HEK293 (cell line): Measurements from ENCODE around the gene LY6G6D.
A peak's percentile ranks its signal among the peaks of the same experiment; 100 is the strongest.

Experiments
- CTCF ChIA-PET: fragments of 350-600 bp; formaldehyde crosslinking; extraction: SDS; loops from one replicate; lab custom pipeline; 2021; ENCODE audit warnings: antibody characterized with exemption; lab: Yijun Ruan, JAX
- POLR2A ChIA-PET: fragments of 300-600 bp; formaldehyde crosslinking; extraction: SDS; loops from one replicate; lab custom pipeline; 2020; ENCODE audit warnings: antibody characterized with exemption, inconsistent platforms; lab: Yijun Ruan, JAX
- H3K27ac ChIP-seq: fragments of 200-500 bp; sonication (Bioruptor generic); 2 replicates; pipeline ENCODE4 v1.5.1; 2014; ENCODE audit warnings: low read depth, low read length, control low read depth, inconsistent platforms; ENCODE audit errors: extremely low read depth
- H3K36me3 ChIP-seq, 2 experiments: fragments of 200-500 bp in 1 of 2; sonication (Bioruptor generic) in 1 of 2; 1 replicate in 1 of 2; 2 replicates in 1 of 2; pipeline ENCODE4 v1.5.1; 2014 to 2017; ENCODE audit warnings: inconsistent platforms in 2 of 2, low read length in 2 of 2; ENCODE audit not compliant: control insufficient read depth in 2 of 2, insufficient read depth in 1 of 2
- H3K4me1 ChIP-seq: fragments of 200-500 bp; sonication (Bioruptor generic); 2 replicates; pipeline ENCODE4 v1.5.1; 2014; ENCODE audit warnings: mild to moderate bottlenecking, low read length, inconsistent platforms; ENCODE audit not compliant: control insufficient read depth, insufficient read depth
- H3K4me3 ChIP-seq: 2 replicates; pipeline ENCODE4 v1.5.1; 2011; ENCODE audit warnings: low read depth, mild to moderate bottlenecking, control low read depth, low read length, moderate library complexity
- H3K9me3 ChIP-seq: fragments of 200-500 bp; sonication (Bioruptor generic); 2 replicates; pipeline ENCODE4 v1.5.1; 2014; ENCODE audit warnings: low read depth, low read length, inconsistent platforms; ENCODE audit not compliant: control insufficient read depth, insufficient read depth
- KLF16 ChIP-seq: fragments of 450-650 bp; formaldehyde crosslinking; IDR thresholded peaks from 2 replicates; pipeline ENCODE4 v1.5.1; 2017; ENCODE audit warnings: missing biosample characterization, missing genetic modification characterization
- KLF9 ChIP-seq: fragments of 450-650 bp; formaldehyde crosslinking; IDR thresholded peaks from 2 replicates; pipeline ENCODE4 v1.5.1; 2016; ENCODE audit warnings: missing biosample characterization, missing genetic modification characterization, low read depth
- PRDM10 ChIP-seq: fragments of 450-650 bp; formaldehyde crosslinking; IDR thresholded peaks from 2 replicates; pipeline ENCODE4 v1.5.1; 2016; ENCODE audit warnings: missing biosample characterization, missing genetic modification characterization
- PRDM4 ChIP-seq: fragments of 450-650 bp; formaldehyde crosslinking; IDR thresholded peaks from 2 replicates; pipeline ENCODE4 v1.5.1; 2017; ENCODE audit warnings: missing biosample characterization, missing genetic modification characterization
- SCRT1 ChIP-seq: fragments of 450-650 bp; formaldehyde crosslinking; IDR thresholded peaks from 2 replicates; pipeline ENCODE4 v1.5.1; 2016; ENCODE audit warnings: missing biosample characterization, missing genetic modification characterization, borderline replicate concordance
- SP7 ChIP-seq: fragments of 450-650 bp; formaldehyde crosslinking; IDR thresholded peaks from 2 replicates; pipeline ENCODE4 v1.5.1; 2016; ENCODE audit warnings: missing biosample characterization, missing genetic modification characterization
- ZEB2 ChIP-seq: fragments of 450-650 bp; formaldehyde crosslinking; IDR thresholded peaks from 2 replicates; pipeline ENCODE4 v1.5.1; 2016; ENCODE audit warnings: missing biosample characterization, missing genetic modification characterization
- ZNF114 ChIP-seq: fragments of 450-650 bp; formaldehyde crosslinking; IDR thresholded peaks from 2 replicates; pipeline ENCODE4 v1.5.0; 2017; ENCODE audit warnings: missing biosample characterization, missing genetic modification characterization
- ZNF24 ChIP-seq: fragments of 450-650 bp; formaldehyde crosslinking; IDR thresholded peaks from 2 replicates; pipeline ENCODE4 v1.5.1; 2016; ENCODE audit warnings: missing biosample characterization, missing genetic modification characterization
- ZNF292 ChIP-seq: fragments of 450-650 bp; formaldehyde crosslinking; IDR thresholded peaks from 2 replicates; pipeline ENCODE4 v1.5.1; 2016; ENCODE audit warnings: low read depth, missing biosample characterization, missing genetic modification characterization, borderline replicate concordance
- ZNF324 ChIP-seq: fragments of 450-650 bp; formaldehyde crosslinking; IDR thresholded peaks from 2 replicates; pipeline ENCODE4 v1.5.1; 2016; ENCODE audit warnings: missing biosample characterization, missing genetic modification characterization
- ZNF341 ChIP-seq: fragments of 450-650 bp; formaldehyde crosslinking; IDR thresholded peaks from 2 replicates; pipeline ENCODE4; 2016; ENCODE audit warnings: low read depth, missing biosample characterization, missing genetic modification characterization
- ZNF391 ChIP-seq: fragments of 450-650 bp; formaldehyde crosslinking; IDR thresholded peaks from 2 replicates; pipeline ENCODE4 v1.5.1; 2016; ENCODE audit warnings: low read depth, missing biosample characterization, missing genetic modification characterization, borderline replicate concordance
- ZNF529 ChIP-seq: fragments of 450-650 bp; formaldehyde crosslinking; IDR thresholded peaks from 2 replicates; pipeline ENCODE4 v1.5.1; 2017; ENCODE audit warnings: missing genetic modification characterization, missing biosample characterization; ENCODE audit not compliant: insufficient replicate concordance
- ZNF600 ChIP-seq: fragments of 450-650 bp; formaldehyde crosslinking; IDR thresholded peaks from 2 replicates; pipeline ENCODE4 v1.5.1; 2016; ENCODE audit warnings: missing biosample characterization, missing genetic modification characterization
- ZNF654 ChIP-seq: fragments of 450-650 bp; formaldehyde crosslinking; IDR thresholded peaks from 2 replicates; pipeline ENCODE4 v1.5.1; 2016; ENCODE audit warnings: low read depth, missing biosample characterization, missing genetic modification characterization
- ZNF658 ChIP-seq: fragments of 450-650 bp; formaldehyde crosslinking; IDR thresholded peaks from 2 replicates; pipeline ENCODE4; 2016; ENCODE audit warnings: missing biosample characterization, missing genetic modification characterization
- ZNF670 ChIP-seq: fragments of 450-650 bp; formaldehyde crosslinking; IDR thresholded peaks from 2 replicates; pipeline ENCODE4 v1.5.1; 2016; ENCODE audit warnings: missing biosample characterization, missing genetic modification characterization, low read depth
- ZNF701 ChIP-seq: fragments of 450-650 bp; formaldehyde crosslinking; IDR thresholded peaks from 2 replicates; pipeline ENCODE4 v1.5.1; 2016; ENCODE audit warnings: missing biosample characterization, missing genetic modification characterization
- ZNF777 ChIP-seq: fragments of 450-650 bp; formaldehyde crosslinking; IDR thresholded peaks from 2 replicates; pipeline ENCODE4 v1.5.1; 2017; ENCODE audit warnings: missing biosample characterization, missing genetic modification characterization, borderline replicate concordance
- ZSCAN23 ChIP-seq: fragments of 450-650 bp; formaldehyde crosslinking; IDR thresholded peaks from 2 replicates; pipeline ENCODE4 v1.5.1; 2016; ENCODE audit warnings: missing biosample characterization, missing genetic modification characterization
- ZSCAN30 ChIP-seq: fragments of 450-650 bp; IDR thresholded peaks from 2 replicates; pipeline ENCODE4 v1.5.1; 2018; ENCODE audit warnings: missing biosample characterization, mild to moderate bottlenecking, missing genetic modification characterization, moderate library complexity

The LY6G6D gene

GRCh38 chr6:31676904-31677303, 38.2 kb upstream of the LY6G6D start:
- Histone ChIP-seq H3K9me3 (no peaks in the 10 kb centered on the region), H3K4me3 (no peak overlapping the region), H3K36me3 (peaks cover 11 to 18% of the 10 kb centered on the region in 2 experiments), H3K4me1 (no peaks in the 10 kb centered on the region; the same call in 1 of the 2 replicates), H3K27ac (no peak overlapping the region)
- ChIA-PET POLR2A (interaction anchor here (0.7 kb wide), 1 partner anchor 373 kb away, joined by 3 read pairs; no protein-coding TSS in a partner anchor), CTCF (interaction anchor here (0.5 kb wide), 1 partner anchor 27 kb away, joined by 3 read pairs; no protein-coding TSS in a partner anchor)
- no peak for TF ChIP-seq ZNF24 (tag by site-specific recombination)
- no peak for TF ChIP-seq PRDM10 (tag by site-specific recombination)
- 0 out of 2 replicates have a peak, but pooled peaks have one; percentile 31 for TF ChIP-seq ZNF600 (tag by site-specific recombination)
- TF ChIP-seq ZNF701 = no peak

GRCh38 chr6:31677955-31678354, 37.2 kb upstream of the LY6G6D start:
- Histone ChIP-seq H3K4me1 (no peaks in the 10 kb centered on the region; the same call in 1 of the 2 replicates), H3K4me3 (no peak overlapping the region), H3K9me3 (no peaks in the 10 kb centered on the region), H3K27ac (no peak overlapping the region), H3K36me3 (peaks cover under 1 to 9% of the 10 kb centered on the region in 2 experiments; a peak in 2 of 3 replicates)
- TF ChIP-seq ZNF341 (tag by site-specific recombination) (peak; percentile 57), SCRT1 (tag by site-specific recombination) (no peak)
- POLR2A ChIA-PET = interaction anchor here (1.0 to 1.5 kb wide), 4 partner anchors 17 to 150 kb away, joined by 3 to 6 read pairs (median 6); partner anchors contain the start of genes ABHD16A, C6orf47, CLIC1 and HSPA1B
- CTCF ChIA-PET = interaction anchor here (0.5 to 1.3 kb wide), 6 partner anchors 11 to 275 kb away, joined by 3 to 6 read pairs (median 3); partner anchors contain the start of genes ATP6V1G2 and MSH5

GRCh38 chr6:31680226-31681134, 34.7 kb upstream of the LY6G6D start, which contains the start of gene LY6G5C:
Gene LY6G5C, minus strand, starts transcription at chr6:31681067. Its CDS starts 694 bp downstream, at chr6:31680373.
- H3K9me3 ChIP-seq = no peaks in the 10 kb centered on the region
- POLR2A ChIA-PET = interaction anchor here (0.6 to 2.1 kb wide), 15 partner anchors 9 to 272 kb away, joined by 3 to 15 read pairs (median 4); partner anchors contain the start of genes ABHD16A, C6orf47, CSNK2B and GPANK1
- H3K27ac ChIP-seq = no peak within 1 kb of the TSS; the same call in 1 of the 2 replicates
- peaks cover 0 to 5% of the 10 kb centered on the region in 2 experiments; a peak in 1 of 3 replicates for H3K36me3 ChIP-seq
- CTCF ChIA-PET = interaction anchor here (0.5 to 2.3 kb wide), 31 partner anchors 10 to 1114 kb away, joined by 3 to 24 read pairs (median 4); partner anchors contain the start of genes CSNK2B, LY6G6C and MSH5
- peak within 1 kb of the TSS; percentile 27 for H3K4me3 ChIP-seq
- H3K4me1 ChIP-seq = no peaks in the 10 kb centered on the region; the same call in 1 of the 2 replicates
- TF ChIP-seq KLF16 (tag by site-specific recombination) (no peak), ZEB2 (tag by site-specific recombination) (peak; percentile 70), ZNF324 (tag by site-specific recombination) (0 out of 2 replicates have a peak, but pooled peaks have one; percentile 25), PRDM4 (tag by site-specific recombination) (no peak), ZNF670 (tag by site-specific recombination) (no peak), ZNF777 (tag by site-specific recombination) (no peak), ZSCAN30 (tag by site-specific recombination) (peak; percentile 28; the same call in 1 of the 2 replicates), ZNF391 (tag by site-specific recombination) (no peak), ZNF292 (tag by site-specific recombination) (no peak), ZNF529 (tag by site-specific recombination) (no peak), KLF9 (tag by site-specific recombination) (no peak), ZNF114 (tag by site-specific recombination) (no peak), ZNF658 (tag by site-specific recombination) (no peak), SP7 (tag by site-specific recombination) (no peak), ZSCAN23 (tag by site-specific recombination) (no peak), ZNF654 (peak; percentile 98)
